ENCODE results near the gene KIF1A. TPM values are rescaled to one million over a fixed set of nuclear protein-coding genes. Genes with fewer than 3 reads are reported as not detected.

KIF1A gene
- polyA plus RNA-seq, 1 experiment: not detected

- H3K27me3 ChIP-seq (ENCODE audit: control insufficient read depth, insufficient read depth, low read length): peaks cover 2% of the 10 kb centered on the region
- H3K4me3 ChIP-seq (ENCODE audit: low read depth, low read length): no peak overlapping the region
- no peak for TF ChIP-seq CTCF (IDR thresholded peaks at IDR 0.05; ENCODE audit: low read depth, low read length)
- POLR2A ChIA-PET: interaction anchor here (0.5 kb wide), 1 partner anchor 382 kb away, joined by 3 read pairs; no protein-coding TSS in a partner anchor
- H3K27ac ChIP-seq (ENCODE audit: low read depth, low read length): no peak overlapping the region
- H3K9me3 ChIP-seq (ENCODE audit: control insufficient read depth, insufficient read depth, low read length): no peaks in the 10 kb centered on the region; the same call in 1 of the 2 replicates
- no peak for DNase-seq (ENCODE audit: low read depth, low spot score)
- CTCF ChIA-PET: no interaction called here
Measured at GRCh38 chr2:240719676-240720545, 100.1 kb downstream of the KIF1A start.

- TF ChIP-seq CTCF (IDR thresholded peaks at IDR 0.05; ENCODE audit: low read depth, low read length): no peak
- H3K4me3 ChIP-seq (ENCODE audit: low read depth, low read length): no peak overlapping the region
- ChIA-PET CTCF (no interaction called here), POLR2A (no interaction called here)
- H3K9me3 ChIP-seq (ENCODE audit: control insufficient read depth, insufficient read depth, low read length): no peaks in the 10 kb centered on the region; the same call in 1 of the 2 replicates
- peaks cover 2% of the 10 kb centered on the region for H3K27me3 ChIP-seq (ENCODE audit: control insufficient read depth, insufficient read depth, low read length)
- H3K27ac ChIP-seq (ENCODE audit: low read depth, low read length): no peak overlapping the region
- DNase-seq (ENCODE audit: low read depth, low spot score): no peak
Measured at GRCh38 chr2:240718896-240719490, 101.0 kb downstream of the KIF1A start.

GRCh38 chr2:240717681-240718581 is 102.1 kb downstream of the KIF1A start:
- ChIA-PET POLR2A (interaction anchor here (0.6 kb wide), 1 partner anchor 13 kb away, joined by 4 read pairs; no protein-coding TSS in a partner anchor), CTCF (no interaction called here)
- no peak for TF ChIP-seq CTCF (IDR thresholded peaks at IDR 0.05; ENCODE audit: low read depth, low read length)
- no peak overlapping the region for H3K4me3 ChIP-seq (ENCODE audit: low read depth, low read length)
- peaks cover 2% of the 10 kb centered on the region for H3K27me3 ChIP-seq (ENCODE audit: control insufficient read depth, insufficient read depth, low read length)
- H3K27ac ChIP-seq (ENCODE audit: low read depth, low read length): no peak overlapping the region
- no peak for DNase-seq (ENCODE audit: low read depth, low spot score)
- no peaks in the 10 kb centered on the region; the same call in 1 of the 2 replicates for H3K9me3 ChIP-seq (ENCODE audit: control insufficient read depth, insufficient read depth, low read length)

- TF ChIP-seq CTCF (IDR thresholded peaks at IDR 0.05; ENCODE audit: low read depth, low read length): no peak
- H3K4me3 ChIP-seq (ENCODE audit: low read depth, low read length): no peak overlapping the region
- CTCF ChIA-PET: no interaction called here
- POLR2A ChIA-PET: interaction anchor here (0.6 kb wide), 1 partner anchor 14 kb away, joined by 4 read pairs; no protein-coding TSS in a partner anchor
- H3K27ac ChIP-seq (ENCODE audit: low read depth, low read length): no peak overlapping the region
- DNase-seq (ENCODE audit: low read depth, low spot score): no peak
- H3K9me3 ChIP-seq (ENCODE audit: control insufficient read depth, insufficient read depth, low read length): no peaks in the 10 kb centered on the region; the same call in 1 of the 2 replicates
- peaks cover 2% of the 10 kb centered on the region for H3K27me3 ChIP-seq (ENCODE audit: control insufficient read depth, insufficient read depth, low read length)
Measured at GRCh38 chr2:240717181-240717641, 102.8 kb downstream of the KIF1A start.

Measured in AG04450 (cell line).